ENCODE measurements around the gene MYH2. TPM values are rescaled to one million over a fixed set of nuclear protein-coding genes. Genes with fewer than 3 reads are reported as not detected.

Gene MYH2
- total and polyA plus RNA-seq, 2 experiments from 2014 or later, result 0.59 to 0.65 TPM

DNA sequence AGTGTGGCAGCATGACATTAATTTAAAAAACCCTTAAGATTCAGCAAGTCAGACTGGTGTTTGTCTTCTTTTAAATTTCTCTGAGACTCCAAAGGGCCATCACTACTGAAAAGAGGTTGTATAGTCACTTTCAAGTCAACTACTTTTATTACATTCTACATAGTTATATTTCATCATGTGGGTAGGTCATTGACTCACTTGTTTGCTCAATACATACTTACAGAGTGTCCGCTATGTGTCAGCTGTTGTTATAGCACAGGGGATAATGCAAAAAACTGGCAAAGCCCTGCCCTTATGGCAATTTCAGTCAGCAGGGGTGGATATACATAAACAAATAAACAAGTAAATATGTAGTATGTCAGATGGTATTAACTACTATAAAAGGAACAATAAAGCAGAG, 77.6 kb downstream of the MYH2 start:
- Histone ChIP-seq H3K4me2 (ENCODE audit: unreplicated experiment) (no peak overlapping the region), H3F3A (ENCODE audit: insufficient read depth) (0 out of 2 replicates have a peak, but pooled peaks cover 5% of the 10 kb centered on the region), H2AFZ (no peak overlapping the region), H3K9ac (no peak overlapping the region), H4K20me1 (ENCODE audit: insufficient read depth) (no peaks in the 10 kb centered on the region), H3K27ac (no peak overlapping the region), H3K27me3 (replicated peaks; ENCODE audit: insufficient read depth) (no peaks in the 10 kb centered on the region), H3K9me2 (ENCODE audit: insufficient read depth) (no peaks in the 10 kb centered on the region), H3K4me1 (ENCODE audit: insufficient read depth) (no peaks in the 10 kb centered on the region), H3K9me3 (ENCODE audit: low read depth) (no peaks in the 10 kb centered on the region), H3K36me3 (ENCODE audit: low read depth) (no peaks in the 10 kb centered on the region), H3K79me2 (ENCODE audit: insufficient read depth) (no peaks in the 10 kb centered on the region), H3K4me3 (no peak overlapping the region)
- TF ChIP-seq EZH2phosphoT487 (IDR thresholded peaks at IDR 0.05; ENCODE audit: insufficient read depth, low read depth) (no peak), EZH2 (IDR thresholded peaks at IDR 0.05; ENCODE audit: insufficient read depth, poor library complexity, severe bottlenecking) (no peak)
- peak; percentile 20 for DNase-seq
- 83 to 95% methylated on average over 1 of the region's 1 CpG for WGBS, 2 experiments (ENCODE audit: low coverage in 1 of 2, low lambda C conversion rate in 2 of 2, missing lambda C conversion rate in 2 of 2)
- in situ Hi-C loops (cut with MboI), result no loop called here

Other genes starting within 250 kb of the MYH2 start
- not detected in 2 replicates for gene MYH13, start 176.7 kb downstream of the MYH2 start, total RNA-seq (2014; rRNA removed; shearing (Covaris generic))
- 0.03 TPM in 1 of 2 replicates, not detected in the other for gene MYH13, start 176.7 kb downstream of the MYH2 start, polyA plus RNA-seq (2016; fragmentation: Nextera tagmentation; extraction: Ambion mirVana)
- not detected in 2 replicates for gene MYH8, start 127.7 kb downstream of the MYH2 start, total RNA-seq (2014; rRNA removed; shearing (Covaris generic))
- not detected in 2 replicates for gene MYH8, start 127.7 kb downstream of the MYH2 start, polyA plus RNA-seq (2016; fragmentation: Nextera tagmentation; extraction: Ambion mirVana)
- gene MYH4, start 80.1 kb downstream of the MYH2 start, total RNA-seq (2014; rRNA removed; shearing (Covaris generic)), result not detected in 2 replicates
- not detected in 2 replicates for gene MYH4, start 80.1 kb downstream of the MYH2 start, polyA plus RNA-seq (2016; fragmentation: Nextera tagmentation; extraction: Ambion mirVana)
- under 0.01 and 0.11 TPM in 2 replicates for gene MYH1, start 31.1 kb downstream of the MYH2 start, total RNA-seq (2014; rRNA removed; shearing (Covaris generic))
- 0.04 and 0.10 TPM in 2 replicates for gene MYH1, start 31.1 kb downstream of the MYH2 start, polyA plus RNA-seq (2016; fragmentation: Nextera tagmentation; extraction: Ambion mirVana)
- 1.1 and 3.1 TPM in 2 replicates for gene MYH3, start 107.7 kb upstream of the MYH2 start, total RNA-seq (2014; rRNA removed; shearing (Covaris generic))
- gene MYH3, start 107.7 kb upstream of the MYH2 start, polyA plus RNA-seq (2016; fragmentation: Nextera tagmentation; extraction: Ambion mirVana), result 0.26 TPM in 1 of 2 replicates, not detected in the other
- 25.6 and 51.1 TPM in 2 replicates for gene SCO1, start 147.9 kb upstream of the MYH2 start, total RNA-seq (2014; rRNA removed; shearing (Covaris generic))
- 40.4 and 40.5 TPM in 2 replicates for gene SCO1, start 147.9 kb upstream of the MYH2 start, polyA plus RNA-seq (2016; fragmentation: Nextera tagmentation; extraction: Ambion mirVana)
- gene ADPRM, start 147.9 kb upstream of the MYH2 start, total RNA-seq (2014; rRNA removed; shearing (Covaris generic)), result 8.6 and 16.1 TPM in 2 replicates
- 14.3 and 15.4 TPM in 2 replicates for gene ADPRM, start 147.9 kb upstream of the MYH2 start, polyA plus RNA-seq (2016; fragmentation: Nextera tagmentation; extraction: Ambion mirVana)
- 0.54 and 5.6 TPM in 2 replicates for gene TMEM220, start 180.4 kb upstream of the MYH2 start, total RNA-seq (2014; rRNA removed; shearing (Covaris generic))
- 8.0 and 9.5 TPM in 2 replicates for gene TMEM220, start 180.4 kb upstream of the MYH2 start, polyA plus RNA-seq (2016; fragmentation: Nextera tagmentation; extraction: Ambion mirVana)

Measured in GM23248 (cell line).